Heart right ventricle (tissue), 16 donors: ENCODE results near the gene NOP16. TPM values are rescaled to one million over a fixed set of nuclear protein-coding genes. Genes with fewer than 3 reads are reported as not detected.
A peak's percentile ranks its signal among the peaks of the same experiment; 100 is the strongest.

Source experiments
- ATAC-seq, 8 donors: fragments of 200-7000 bp; cut with Tn5 transposase; one replicate each; pipeline ENCODE4 v1.9.1; 2020; ENCODE audit warnings: mild to moderate bottlenecking in 8 of 8, moderate library complexity in 8 of 8, moderate number of reproducible peaks in 1 of 8
- DNase-seq, 2 donors: peaks; one replicate each; pipeline ENCODE4 v3.0.0-alpha.2; 2020
- H3K27ac ChIP-seq, 10 donors: fragments of 200-600 bp; sonication (generic) in 2 of 10; one replicate each; pipeline versions ENCODE4 v1.5.0 to v1.8.0; 2020 to 2022; ENCODE audit warnings: mild to moderate bottlenecking in 3 of 10
- H3K27me3 ChIP-seq, 7 donors: fragments of 200-600 bp; one replicate each; pipeline ENCODE4 v1.8.0; 2021 to 2022; ENCODE audit warnings: mild to moderate bottlenecking in 2 of 7
- H3K36me3 ChIP-seq, 9 donors: fragments of 200-600 bp; sonication (generic) in 1 of 9; one replicate each; pipeline versions ENCODE4 v1.5.0 to v1.8.0; 2020 to 2022; ENCODE audit warnings: mild to moderate bottlenecking in 2 of 9
- H3K4me1 ChIP-seq, 9 donors: fragments of 200-600 bp; sonication (generic) in 1 of 9; one replicate each; pipeline versions ENCODE4 v1.5.0 to v1.8.0; 2020 to 2022; ENCODE audit warnings: mild to moderate bottlenecking in 4 of 9
- H3K4me3 ChIP-seq, 10 donors: fragments of 200-600 bp; sonication (generic) in 2 of 10; one replicate each; pipeline versions ENCODE4 v1.5.0 to v1.8.0; 2020 to 2022; ENCODE audit warnings: mild to moderate bottlenecking in 7 of 10, moderate library complexity in 2 of 10
- H3K9me3 ChIP-seq, 11 donors: fragments of 200-600 bp in 10 of 11; sonication (generic) in 2 of 11; one replicate each; pipeline versions ENCODE4 v1.5.0 to v1.8.0; 2013 to 2022; ENCODE audit warnings: mild to moderate bottlenecking in 2 of 11, control low read depth in 1 of 11, moderate library complexity in 1 of 11
- WGBS, 2 donors: extraction: QIAGEN DNeasy Blood & Tissue Kit; methylation state at CpG; one replicate each; pipeline ENCODE4 v1.1.7; 2013; ENCODE audit warnings: inconsistent platforms in 1 of 2; 5-methylcytosine and 5-hydroxymethylcytosine counted together
- intact Hi-C, 10 donors: fragments of 100-400 bp; cut with DNase I; formaldehyde crosslinking; loops; one replicate each; pipeline versions ENCODE4 v1.11.1 to v1.14.2; 2022
- polyA plus RNA-seq, 2 donors: library from polyadenylated mRNA; stranded (reverse); fragments of 200-250 nt; gene quantifications; one replicate each; pipeline ENCODE4 v1.2.3, GENCODE V29; 2013
- total RNA-seq, 10 donors: library from RNA; stranded (reverse); fragmentation: NEBNext Ultra II Directional in 3 of 10; extraction: Animal tissue kit (Norgen Biotek cat#: 25700) in 3 of 10; gene quantifications; one replicate each; pipeline versions ENCODE4 v1.2.1 to v1.2.4, GENCODE V29; 2021 to 2023
- TF ChIP-seq, protein P1 (sequence below), 9 donors: fragments of 200-600 bp; sonication (generic) in 2 of 9; IDR thresholded peaks; one replicate each; pipeline versions ENCODE4 v1.5.0 to v1.8.0; 2021 to 2022; ENCODE audit warnings: antibody characterized with exemption in 9 of 9, mild to moderate bottlenecking in 5 of 9, moderate library complexity in 1 of 9
- donor health status: Arrhythmogenic right ventricular cardiomyopathy.
- donor health status: ischemic (EF 13 %, LVEDD 7.1; RV severe dilation, severe dysfunction).
- donor health status: healthy with polysubstance abuse.
- donor health status: DM: no; HTN: yes; CAD: no.
- donor health status: DM: no; HTN: no; CAD: no.
- donor health status: ischemic (EF 25% LVEDD 6.9; RV normal size, moderate dysfunction).
- donor health status: ischemic (EF 25% LVEDD 5.7; RV mildly dilated, moderate dysfunction).
- donor health status: healthy.
- donor health status: DM: yes; HTN: yes; CAD: no.
- donor health status: Ischemic cardiomyopathy.
- donor health status: ischemic (EF 35%, LVEDD 5.7; RV mildly dilated, moderate dysfunction).
- donor health status: nonischemic (EF 11% LVEDD 7.7; RV severe dilation, severe dysfunction).
- donor health status: DM: yes; HTN: yes; CAD: no.
- donor health status: PGD.
- donor health status: ischemic (EF 29% LVEDD 5.4; RV normal size, mild dysfunction).
- donor health status: nonischemic (EF 23%, LVEDD 6.1; RV moderate dilation, normal function).

NOP16 gene
- total and polyA plus RNA-seq, 12 donors: 11.3 to 84.0 (median 19.1) TPM

DNA sequence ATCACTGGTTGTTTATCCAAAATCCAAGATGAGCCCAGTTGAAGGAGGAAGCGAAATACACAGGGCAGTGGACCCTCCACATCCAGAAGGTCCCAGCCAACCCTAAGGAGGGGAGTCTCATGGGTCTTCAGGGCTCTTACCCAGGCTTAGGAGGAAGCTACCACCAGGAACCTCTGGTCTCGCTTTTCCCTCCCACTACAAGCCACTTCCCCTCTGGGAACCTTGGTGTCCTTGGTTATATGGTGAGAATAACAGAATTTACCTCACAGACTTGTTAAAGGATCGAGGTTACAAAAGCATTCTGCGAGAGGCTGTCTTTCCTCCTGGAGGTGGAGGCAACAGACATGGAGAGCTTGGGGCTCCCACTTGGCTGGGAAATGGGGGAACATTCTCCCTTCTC, 3.6 kb upstream of the NOP16 start:
- Histone ChIP-seq H3K9me3 (no peaks in the 10 kb centered on the region), H3K27me3 (no peaks in the 10 kb centered on the region), H3K36me3 (peaks cover 0 to 60% (median 20%) of the 10 kb centered on the region in 9 donors), H3K4me1 (peaks cover 6 to 56% (median 32%) of the 10 kb centered on the region in 9 donors), H3K27ac (no peak overlapping the region), H3K4me3 (no peak overlapping the region)
- TF ChIP-seq, protein P1, sequence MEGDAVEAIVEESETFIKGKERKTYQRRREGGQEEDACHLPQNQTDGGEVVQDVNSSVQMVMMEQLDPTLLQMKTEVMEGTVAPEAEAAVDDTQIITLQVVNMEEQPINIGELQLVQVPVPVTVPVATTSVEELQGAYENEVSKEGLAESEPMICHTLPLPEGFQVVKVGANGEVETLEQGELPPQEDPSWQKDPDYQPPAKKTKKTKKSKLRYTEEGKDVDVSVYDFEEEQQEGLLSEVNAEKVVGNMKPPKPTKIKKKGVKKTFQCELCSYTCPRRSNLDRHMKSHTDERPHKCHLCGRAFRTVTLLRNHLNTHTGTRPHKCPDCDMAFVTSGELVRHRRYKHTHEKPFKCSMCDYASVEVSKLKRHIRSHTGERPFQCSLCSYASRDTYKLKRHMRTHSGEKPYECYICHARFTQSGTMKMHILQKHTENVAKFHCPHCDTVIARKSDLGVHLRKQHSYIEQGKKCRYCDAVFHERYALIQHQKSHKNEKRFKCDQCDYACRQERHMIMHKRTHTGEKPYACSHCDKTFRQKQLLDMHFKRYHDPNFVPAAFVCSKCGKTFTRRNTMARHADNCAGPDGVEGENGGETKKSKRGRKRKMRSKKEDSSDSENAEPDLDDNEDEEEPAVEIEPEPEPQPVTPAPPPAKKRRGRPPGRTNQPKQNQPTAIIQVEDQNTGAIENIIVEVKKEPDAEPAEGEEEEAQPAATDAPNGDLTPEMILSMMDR (IDR thresholded peaks at IDR 0.05): no peak
- intact Hi-C loops: no loop called here
- DNase-seq (no peak), ATAC-seq (no peak)
- WGBS, 2 donors: 89 to 94% methylated on average over 4 of the region's 4 CpGs

DNA sequence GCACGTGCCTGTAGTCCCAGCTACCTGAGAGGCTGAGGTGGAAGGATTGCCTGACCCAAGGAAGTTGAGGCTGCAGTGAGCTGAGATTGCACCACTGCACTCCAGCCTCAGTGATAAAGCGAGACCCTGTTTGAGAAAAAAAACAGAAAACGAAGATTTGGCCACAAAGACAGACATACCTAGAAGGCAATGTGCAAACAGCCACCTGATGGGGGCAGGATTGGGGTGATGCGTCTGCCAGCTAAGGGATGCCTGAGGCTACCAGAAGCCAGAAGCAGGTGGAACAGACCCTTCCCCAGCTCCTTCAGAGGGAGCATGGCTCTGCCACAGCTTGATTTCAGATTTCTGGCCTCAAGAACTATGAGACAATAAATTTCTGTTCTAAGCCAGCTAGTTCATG, 3.1 kb upstream of the NOP16 start:
- Histone ChIP-seq H3K27ac (peak overlapping the region in 1 of 10 donors; percentile 12), H3K4me3 (no peak overlapping the region), H3K9me3 (no peaks in the 10 kb centered on the region), H3K4me1 (peaks cover 6 to 59% (median 37%) of the 10 kb centered on the region in 9 donors), H3K36me3 (peaks cover 0 to 59% (median 20%) of the 10 kb centered on the region in 9 donors), H3K27me3 (no peaks in the 10 kb centered on the region)
- 86 to 93% methylated on average over 4 of the region's 4 CpGs for WGBS, 2 donors
- TF ChIP-seq, protein P1 (IDR thresholded peaks at IDR 0.05): no peak
- DNase-seq (no peak), ATAC-seq (no peak)
- intact Hi-C loops: no loop called here

DNA sequence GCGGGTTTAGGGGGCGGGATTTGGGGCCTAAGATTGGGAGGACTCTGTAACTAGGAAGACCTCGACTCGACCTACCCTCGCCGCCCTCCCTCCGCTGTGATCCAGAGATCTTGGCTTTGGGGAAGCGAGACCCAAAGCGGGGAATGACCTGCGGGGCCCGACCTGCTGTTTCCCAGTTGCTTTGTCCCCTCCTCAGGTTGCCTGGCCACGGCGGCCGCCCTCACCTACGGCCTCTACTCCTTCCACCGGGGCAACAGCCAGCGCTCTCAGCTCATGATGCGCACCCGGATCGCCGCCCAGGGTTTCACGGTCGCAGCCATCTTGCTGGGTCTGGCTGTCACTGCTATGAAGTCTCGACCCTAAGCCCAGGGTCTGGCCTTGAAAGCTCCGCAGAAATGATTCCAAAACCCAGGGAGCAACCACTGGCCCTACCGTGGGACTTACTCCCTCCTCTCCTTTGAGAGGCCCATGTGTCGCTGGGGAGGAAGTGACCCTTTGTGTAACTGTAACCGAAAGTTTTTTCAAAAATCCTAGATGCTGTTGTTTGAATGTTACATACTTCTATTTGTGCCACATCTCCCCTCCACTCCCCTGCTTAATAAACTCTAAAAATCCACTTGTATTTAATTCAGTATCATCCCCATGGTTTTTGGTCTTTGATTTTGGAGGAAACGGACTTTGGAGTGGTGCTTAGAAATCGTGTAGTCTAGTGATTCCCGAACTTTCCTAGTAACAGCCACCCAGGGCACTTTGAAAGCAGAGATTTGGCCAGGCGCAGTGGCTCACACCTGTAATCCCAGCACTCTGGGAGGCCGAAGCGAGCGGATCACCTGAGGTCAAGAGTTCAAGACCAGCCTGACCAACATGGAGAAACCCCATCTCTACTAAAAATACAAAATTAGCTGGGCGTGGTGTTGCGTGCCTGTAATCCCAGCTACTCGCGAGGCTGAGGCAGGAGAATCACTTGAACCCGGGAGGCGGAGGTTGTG, 1.0 kb upstream of the NOP16 start:
- no peaks in the 10 kb centered on the region for H3K27me3 ChIP-seq
- no peaks in the 10 kb centered on the region for H3K9me3 ChIP-seq
- H3K27ac ChIP-seq: peak overlapping the region; percentile 91 to 99 (median 95)
- peak; percentile 12 to 59 (median 30) for ATAC-seq
- TF ChIP-seq, protein P1 (IDR thresholded peaks at IDR 0.05): no peak
- H3K36me3 ChIP-seq: peaks cover 0 to 64% (median 34%) of the 10 kb centered on the region in 9 donors
- H3K4me3 ChIP-seq: peak overlapping the region; percentile 52 to 99 (median 78)
- DNase-seq: no peak
- peaks cover 6 to 41% (median 27%) of the 10 kb centered on the region in 9 donors for H3K4me1 ChIP-seq
- intact Hi-C loops: loop anchor here in 1 of 10 donors (2.0 to 10.0 kb wide), 3 partner anchors 27 to 145 kb away; partner anchors contain the start of genes CLTB, KIAA1191 and RNF44
- WGBS, 2 donors: 29% methylated on average over 41 of the region's 41 CpGs

DNA sequence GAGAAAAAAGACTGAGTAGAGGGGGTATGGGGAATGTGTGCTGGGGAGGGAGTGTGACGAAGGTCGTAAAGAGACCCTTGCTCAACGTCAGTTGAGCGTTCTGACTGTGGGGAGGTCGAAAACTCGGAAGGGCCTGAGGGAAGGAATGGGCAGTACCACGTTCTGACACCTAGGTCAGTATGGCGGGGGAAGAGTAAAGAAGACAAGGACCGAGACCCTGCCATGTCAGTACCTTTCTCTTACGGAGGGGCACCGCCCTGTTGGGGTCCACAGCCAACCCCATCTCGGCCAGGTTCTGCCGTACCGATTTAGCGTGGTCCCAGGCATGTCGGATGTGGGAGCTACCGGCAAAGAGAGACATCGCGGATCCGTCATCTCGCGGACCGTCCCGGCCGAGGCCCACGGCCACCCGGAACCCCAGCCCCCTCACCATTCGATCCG, 375 bp downstream of the NOP16 start:
- H3K27ac ChIP-seq: peak overlapping the region in 9 of 10 donors; percentile 91 to 99 (median 96)
- WGBS, 2 donors: 0 to 1% methylated on average over 29 of the region's 29 CpGs

More for the DNA sequence above, 375 bp downstream of the NOP16 start:
- no peaks in the 10 kb centered on the region for H3K9me3 ChIP-seq
- peaks cover 6 to 39% (median 27%) of the 10 kb centered on the region in 9 donors for H3K4me1 ChIP-seq
- no peak for DNase-seq
- peak overlapping the region; percentile 52 to 99 (median 78) for H3K4me3 ChIP-seq
- H3K36me3 ChIP-seq: peaks cover 0 to 65% (median 48%) of the 10 kb centered on the region in 9 donors
- H3K27me3 ChIP-seq: no peaks in the 10 kb centered on the region
- TF ChIP-seq, protein P1 (IDR thresholded peaks at IDR 0.05): no peak
- intact Hi-C loops: loop anchor here in 1 of 10 donors (2.0 to 10.0 kb wide), 3 partner anchors 27 to 147 kb away; partner anchors contain the start of genes CLTB, KIAA1191 and RNF44
- peak in 3 of 8 donors; percentile 0 to 8 (median 0) for ATAC-seq
